ENCODE measurements around the gene RALGPS2.
A peak's percentile ranks its signal among the peaks of the same experiment; 100 is the strongest.
"Not testable (repeated sequence)": the region's sequence is repeated elsewhere in the genome, so short reads cannot be mapped to it uniquely, and the experiment has no call there.

The RALGPS2 gene

DNA sequence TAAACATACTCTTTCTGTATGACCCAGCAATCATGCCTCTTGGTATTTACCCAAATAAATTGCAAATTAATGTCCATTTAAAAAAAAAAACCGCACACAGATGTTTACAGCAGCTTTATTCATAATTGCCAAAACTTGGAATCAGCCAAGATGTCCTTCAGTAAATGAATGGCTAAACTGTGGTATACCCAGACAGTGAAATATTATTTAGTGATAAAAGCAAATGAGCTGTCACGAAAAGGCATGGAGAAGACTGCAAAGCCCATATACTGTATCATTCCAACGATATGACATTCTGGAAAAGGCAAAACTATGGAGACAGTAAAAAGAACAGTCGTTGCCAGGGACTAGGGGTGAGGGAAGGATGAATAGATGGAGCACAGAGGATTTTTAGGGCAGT, 223.6 kb downstream of the RALGPS2 start:
- no peak for DNase-seq

GRCh38 chr1:178949866-178950265, 224.8 kb downstream of the RALGPS2 start:
- DNase-seq: not testable (repeated sequence)

DNA sequence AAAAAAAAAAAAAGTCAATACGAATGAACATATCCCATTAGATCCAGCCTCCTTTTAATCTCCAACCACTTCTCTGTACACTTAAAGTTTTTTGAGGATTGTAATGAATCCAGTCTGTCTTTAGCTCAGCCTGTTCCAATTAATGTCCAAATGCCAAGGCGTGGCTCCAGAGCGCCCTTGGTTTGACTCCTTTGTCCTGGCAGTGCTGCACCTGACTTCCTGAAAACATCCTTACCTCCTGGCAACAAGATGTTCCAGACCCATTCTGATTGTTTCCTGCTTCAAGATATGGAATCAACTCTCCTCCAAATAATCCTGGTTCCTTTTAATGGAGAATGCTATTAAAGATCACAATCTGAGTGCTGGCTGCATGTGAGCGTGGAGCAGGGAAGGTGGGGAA, 226.6 kb downstream of the RALGPS2 start:
- no peak for DNase-seq

DNA sequence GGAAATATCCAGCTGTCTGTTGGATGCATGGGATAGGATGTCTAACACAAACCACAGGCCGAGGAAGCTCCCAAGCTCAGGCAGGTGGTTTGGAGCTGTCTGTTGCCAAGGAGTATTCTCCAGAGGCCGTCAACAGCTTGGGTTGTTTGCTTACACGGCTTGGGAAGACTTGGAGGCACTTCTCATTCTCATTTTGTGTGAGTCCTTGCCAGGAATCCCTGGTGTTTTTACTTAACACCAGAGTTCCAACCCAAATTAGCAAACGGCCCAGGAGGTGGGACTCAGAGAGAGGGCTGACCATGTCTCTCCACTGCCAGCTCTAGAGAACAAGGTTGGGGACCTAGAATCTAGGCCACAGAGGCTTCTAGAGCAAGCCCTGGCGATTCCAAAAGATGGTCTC, 228.0 kb downstream of the RALGPS2 start:
- no peak for DNase-seq

DNA sequence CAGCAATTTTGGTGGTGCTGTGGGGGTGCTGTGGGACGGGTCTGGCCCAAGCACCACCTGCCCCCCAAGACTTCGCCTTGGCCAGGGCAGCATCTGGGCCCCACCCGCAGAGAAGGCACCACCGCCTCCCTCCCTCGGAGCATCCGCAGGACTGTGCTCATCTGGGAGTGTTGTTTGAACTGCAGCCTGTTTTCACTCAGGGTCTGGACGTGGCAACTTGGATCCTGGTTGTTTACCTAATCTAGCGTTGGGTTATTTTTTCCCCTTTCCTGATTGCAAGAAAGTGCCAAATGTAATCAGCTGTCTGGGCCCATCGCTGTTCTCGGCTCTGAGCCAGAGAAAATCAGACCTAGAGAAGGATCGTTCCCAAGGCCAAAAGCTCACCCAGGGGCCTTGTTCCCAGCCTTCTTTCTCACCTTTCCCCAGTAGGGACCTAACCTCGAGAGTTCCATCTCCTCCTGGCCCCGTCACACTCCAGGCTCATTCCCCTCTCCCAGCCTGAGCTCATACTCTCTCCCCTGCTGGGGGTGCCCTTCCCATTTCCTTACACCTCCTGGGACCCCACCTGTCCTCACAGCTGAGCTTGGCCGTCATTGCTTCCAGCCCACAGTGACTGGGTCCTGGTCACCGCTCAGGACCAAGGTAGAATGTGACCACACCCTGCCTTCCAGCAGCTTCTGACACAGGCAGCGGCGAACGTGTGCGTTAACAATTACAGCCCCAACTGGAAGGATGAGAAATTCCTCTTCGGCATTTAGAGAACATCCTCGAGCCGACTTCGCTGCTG, 228.7 kb downstream of the RALGPS2 start:
- DNase-seq: no peak

- DNase-seq: peak; percentile 19
Observed at GRCh38 chr1:178954325-178954690, 229.3 kb downstream of the RALGPS2 start.

- DNase-seq: no peak
Observed at GRCh38 chr1:178954937-178955336, 229.9 kb downstream of the RALGPS2 start.

GRCh38 chr1:178955391-178955954, 230.4 kb downstream of the RALGPS2 start:
- DNase-seq: no peak

- DNase-seq: no peak
Observed at GRCh38 chr1:178958491-178958890, 233.4 kb downstream of the RALGPS2 start.

DNA sequence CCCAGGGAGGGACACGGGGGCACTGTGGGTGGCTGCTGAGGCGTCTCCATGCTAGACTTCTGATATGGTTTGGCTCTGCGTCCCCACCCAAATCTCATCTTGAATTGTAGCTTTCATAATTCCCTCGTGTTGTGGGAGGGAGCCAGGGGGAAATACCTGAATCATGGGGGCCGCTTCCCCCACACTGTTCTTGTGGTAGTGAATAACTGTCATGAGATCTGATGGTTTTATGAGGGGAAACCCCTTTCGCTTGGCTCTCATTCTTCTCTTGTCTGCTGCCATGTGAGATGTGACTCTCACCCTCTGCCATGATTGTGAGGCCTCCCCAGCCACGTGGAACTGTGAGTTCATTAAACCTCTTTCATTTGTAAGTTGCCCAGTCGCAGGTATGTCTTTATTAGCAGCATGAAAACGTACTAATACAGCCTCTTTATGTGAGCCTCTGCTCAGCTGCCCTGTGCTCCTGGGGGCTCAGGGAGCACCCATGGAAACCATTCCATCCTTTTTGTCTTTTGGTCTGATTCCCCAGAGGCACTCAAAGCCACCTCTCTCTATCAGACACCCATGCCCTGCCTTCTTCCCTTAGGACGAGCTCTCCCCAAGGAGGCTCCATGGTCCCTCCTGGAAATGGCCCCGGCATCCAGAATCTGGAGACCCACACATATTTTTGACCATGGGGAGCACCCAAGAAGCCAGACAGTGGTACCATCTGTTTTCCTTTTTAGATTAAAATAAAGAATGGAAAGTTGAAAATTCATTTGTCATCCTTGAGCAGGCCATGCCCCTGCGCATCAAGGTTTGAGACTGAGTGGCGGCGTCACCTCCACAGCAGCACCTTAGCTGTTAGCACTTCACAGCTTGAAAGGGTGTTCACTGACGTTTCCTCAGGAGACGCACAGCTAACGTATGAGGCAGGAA, 234.8 kb downstream of the RALGPS2 start:
- DNase-seq: no peak

DNA sequence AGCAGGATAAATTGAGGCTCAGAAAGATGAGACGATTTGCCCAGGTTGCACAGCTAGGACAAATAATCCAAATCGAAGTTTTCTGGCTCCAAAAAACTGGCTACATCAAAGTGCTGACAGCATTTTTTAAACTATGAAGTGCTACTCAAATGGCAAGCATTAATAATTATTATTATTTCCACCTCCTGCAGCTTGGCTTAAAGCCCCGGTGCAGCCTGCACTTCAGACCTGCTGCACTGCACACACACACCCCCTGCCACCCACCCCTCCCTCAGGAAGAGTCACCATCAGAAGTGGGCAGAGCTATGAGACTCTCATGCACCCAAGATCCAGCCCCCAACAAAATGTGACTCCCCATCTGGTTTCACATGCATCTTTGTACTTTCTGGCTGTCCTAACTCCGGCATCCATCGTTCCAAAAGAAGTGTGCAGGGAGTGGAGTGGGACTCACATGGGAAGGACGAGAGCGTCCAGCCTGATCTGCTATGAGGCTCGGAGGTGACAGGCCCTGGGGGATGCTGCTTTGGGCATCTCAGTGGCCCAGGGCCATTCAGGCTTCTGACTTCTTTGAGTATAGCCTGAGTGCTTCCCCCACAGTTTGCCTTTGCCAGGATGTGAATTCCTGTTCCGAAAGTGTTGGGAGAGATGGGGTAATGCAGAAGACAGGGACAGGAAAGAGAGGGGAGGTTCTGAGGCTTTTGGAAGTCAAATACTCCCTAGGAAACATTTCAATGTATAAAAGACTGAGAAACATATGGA, 235.6 kb downstream of the RALGPS2 start:
- no peak for DNase-seq

DNA sequence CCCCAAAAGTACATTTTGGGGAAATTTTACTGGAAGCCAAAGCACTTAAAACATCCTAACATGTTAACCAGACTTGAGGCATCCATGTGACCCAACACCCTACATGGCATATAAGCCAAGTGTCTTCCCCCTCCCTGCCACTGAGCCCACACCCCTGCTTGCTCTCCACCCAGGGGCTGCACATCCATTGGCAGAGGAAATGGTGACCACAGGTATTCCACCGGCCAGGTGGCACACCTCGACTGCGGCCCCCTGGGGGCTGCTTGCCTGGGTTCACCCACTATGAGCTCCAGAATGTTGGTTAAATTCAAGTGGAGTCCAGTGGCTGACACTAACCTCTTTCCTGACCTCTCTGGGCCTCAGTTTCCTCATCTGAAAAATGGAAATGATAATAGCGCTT, 236.3 kb downstream of the RALGPS2 start:
- DNase-seq: no peak

- no peak for DNase-seq
Observed at GRCh38 chr1:178961868-178962267, 236.8 kb downstream of the RALGPS2 start.

DNA sequence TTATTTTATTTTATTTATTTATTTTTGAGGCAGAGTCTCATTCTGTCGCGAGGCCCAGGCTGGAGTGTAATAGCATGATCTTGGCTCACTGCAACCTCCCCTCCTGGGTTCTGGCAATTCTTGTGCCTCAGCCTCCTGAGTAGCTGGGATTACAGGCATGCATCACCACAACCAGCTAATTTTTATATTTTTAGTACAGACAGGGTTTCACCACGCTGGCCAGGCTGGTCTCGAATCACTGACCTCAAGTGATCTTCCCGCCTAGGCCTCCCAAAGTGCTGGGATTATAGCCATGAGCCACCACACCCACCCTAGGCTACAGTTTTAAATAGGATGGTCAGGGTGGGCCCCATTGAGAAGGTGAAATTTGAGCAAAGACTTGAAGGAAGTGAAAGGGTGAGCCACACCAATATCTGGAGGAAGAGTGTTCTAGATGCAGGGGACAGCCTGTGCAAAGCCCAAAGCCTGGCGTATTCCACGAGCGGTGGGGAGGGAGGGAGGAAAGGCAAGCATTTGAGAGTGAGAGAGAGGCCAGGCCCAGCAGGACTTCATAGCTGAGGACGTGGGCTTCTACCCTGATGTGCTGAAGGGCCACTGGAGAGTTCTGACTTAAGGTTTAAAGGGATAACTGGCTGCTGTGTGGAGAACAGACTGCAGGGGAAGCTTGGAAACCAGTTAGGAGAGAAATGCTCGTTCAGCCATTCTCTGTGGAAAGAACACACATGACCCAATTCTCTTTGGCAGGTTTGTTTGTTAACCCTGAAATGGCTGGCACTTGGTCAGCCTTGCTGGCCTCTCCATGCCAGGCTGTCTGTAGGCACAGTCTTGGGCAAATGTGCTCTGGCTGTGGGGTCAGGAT, 238.0 kb downstream of the RALGPS2 start:
- peak; percentile 75 for DNase-seq

- no peak for DNase-seq
Observed at GRCh38 chr1:178964469-178965330, 239.7 kb downstream of the RALGPS2 start.

DNA sequence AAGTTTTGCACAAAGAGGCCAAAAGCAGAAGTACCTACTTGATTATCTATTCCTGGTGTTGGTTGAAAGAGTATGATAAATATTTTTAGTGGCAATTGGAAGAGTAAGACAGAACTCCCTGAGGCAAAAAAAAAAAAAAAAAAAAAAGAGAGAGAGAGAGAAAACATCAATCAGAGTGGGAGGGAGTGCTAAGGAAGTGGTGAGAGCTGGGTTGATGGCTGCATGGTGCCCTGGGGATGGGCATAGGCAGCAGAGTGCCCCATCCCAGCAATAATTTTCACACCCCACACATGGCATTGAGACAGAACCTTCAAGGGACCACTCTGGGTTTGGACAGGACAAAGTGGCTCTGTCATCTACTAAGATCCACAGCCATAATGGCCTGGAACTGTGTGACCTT, 241.3 kb downstream of the RALGPS2 start:
- peak; percentile 35 for DNase-seq

GRCh38 chr1:178969226-178969987, 244.4 kb downstream of the RALGPS2 start:
- DNase-seq: no peak

GRCh38 chr1:178970184-178970583, 245.1 kb downstream of the RALGPS2 start:
- DNase-seq: no peak

Measured in MV-4-11 (cell line).